Cardiac muscle cell (in vitro differentiated cells and primary cell): ENCODE data around the gene CRTAP. TPM values are rescaled to one million over a fixed set of nuclear protein-coding genes. Genes with fewer than 3 reads are reported as not detected.
"Not testable (repeated sequence)": the region's sequence is repeated elsewhere in the genome, so short reads cannot be mapped to it uniquely, and the experiment has no call there.

ENCODE experiments used
- DNase-seq, 2 donors: peaks; one replicate each; pipeline versions ENCODE4 v3.0.0 to v3.0.0-alpha.2; 2010 to 2017; ENCODE audit warnings: low read depth in 1 of 2, low spot score in 1 of 2
- H3K27ac ChIP-seq: fragments of 200-600 bp; sonication (generic); 2 replicates; pipeline ENCODE4 v1.5.1; 2016
- H3K27me3 ChIP-seq: fragments of 200-600 bp; sonication (generic); 2 replicates; pipeline ENCODE4 v1.6.0; 2016; ENCODE audit warnings: control low read depth
- H3K36me3 ChIP-seq: fragments of 200-600 bp; sonication (generic); 2 replicates; pipeline ENCODE4 v1.5.1; 2016; ENCODE audit warnings: control low read depth
- H3K4me1 ChIP-seq: fragments of 200-600 bp; sonication (generic); 2 replicates; pipeline ENCODE4 v1.8.1; 2017; ENCODE audit warnings: low read depth, mild to moderate bottlenecking, mixed run types
- H3K4me3 ChIP-seq: fragments of 200-600 bp; sonication (generic); 2 replicates; pipeline ENCODE4 v1.5.1; 2016; ENCODE audit warnings: mild to moderate bottlenecking
- H3K9me3 ChIP-seq: fragments of 200-600 bp; sonication (generic); 2 replicates; pipeline ENCODE4 v1.5.1; 2017; ENCODE audit warnings: low read depth, mild to moderate bottlenecking, control low read depth
- CTCF ChIP-seq: IDR thresholded peaks from 2 replicates; pipeline ENCODE4 v1.5.1; 2012; ENCODE audit warnings: low read depth, mild to moderate bottlenecking, low read length
- polyA plus RNA-seq: library from polyadenylated mRNA; unstranded; fragments of >200 nt; fragmentation: Nextera tagmentation; extraction: Ambion mirVana; gene quantifications from 2 replicates; pipeline ENCODE4 v1.2.1, GENCODE V29; 2016
- total RNA-seq: library from RNA; depleted of rRNA; stranded (reverse); fragments of >200 nt; gene quantifications from 2 replicates; pipeline ENCODE4 v1.2.3, GENCODE V29; 2016

CRTAP gene
- total and polyA plus RNA-seq, 2 experiments from 2014 or later, result 83.6 to 127 TPM

- Histone ChIP-seq H3K4me3 (no peak overlapping the region), H3K4me1 (no peaks in the 10 kb centered on the region), H3K27ac (no peak overlapping the region), H3K36me3 (no peaks in the 10 kb centered on the region), H3K9me3 (no peaks in the 10 kb centered on the region), H3K27me3 (no peaks in the 10 kb centered on the region)
- TF ChIP-seq CTCF, result no peak
- no peak for DNase-seq
Measured at GRCh38 chr3:33100229-33100628, 13.6 kb upstream of the CRTAP start.

- Histone ChIP-seq H3K4me3 (no peak overlapping the region), H3K27me3 (no peaks in the 10 kb centered on the region), H3K4me1 (no peaks in the 10 kb centered on the region), H3K36me3 (no peaks in the 10 kb centered on the region), H3K27ac (no peak overlapping the region), H3K9me3 (no peaks in the 10 kb centered on the region)
- no peak for TF ChIP-seq CTCF
- DNase-seq, result no peak
Measured at GRCh38 chr3:33103034-33103433, 10.8 kb upstream of the CRTAP start.

- no peaks in the 10 kb centered on the region for H3K36me3 ChIP-seq
- H3K27ac ChIP-seq, result no peak overlapping the region
- TF ChIP-seq CTCF, result no peak
- H3K9me3 ChIP-seq, result no peaks in the 10 kb centered on the region
- no peaks in the 10 kb centered on the region for H3K4me1 ChIP-seq
- H3K27me3 ChIP-seq, result no peaks in the 10 kb centered on the region
- DNase-seq, result no peak
- H3K4me3 ChIP-seq, result no peak overlapping the region
Measured at GRCh38 chr3:33103480-33103879, 10.3 kb upstream of the CRTAP start.

GRCh38 chr3:33104803-33105202 lies 9.0 kb upstream of the CRTAP start:
- no peak for DNase-seq
- Histone ChIP-seq H3K27ac (no peak overlapping the region), H3K4me1 (no peaks in the 10 kb centered on the region), H3K27me3 (no peaks in the 10 kb centered on the region), H3K9me3 (no peaks in the 10 kb centered on the region), H3K4me3 (no peak overlapping the region), H3K36me3 (no peaks in the 10 kb centered on the region)
- TF ChIP-seq CTCF, result no peak

GRCh38 chr3:33105341-33105948 lies 8.4 kb upstream of the CRTAP start:
- no peak for DNase-seq
- Histone ChIP-seq H3K4me3 (no peak overlapping the region), H3K27me3 (no peaks in the 10 kb centered on the region), H3K27ac (no peak overlapping the region), H3K36me3 (no peaks in the 10 kb centered on the region), H3K4me1 (no peaks in the 10 kb centered on the region), H3K9me3 (no peaks in the 10 kb centered on the region)
- no peak for TF ChIP-seq CTCF

- H3K4me3 ChIP-seq, H3K27me3 ChIP-seq, DNase-seq, H3K27ac ChIP-seq, H3K4me1 ChIP-seq, H3K36me3 ChIP-seq, H3K9me3 ChIP-seq: not testable (repeated sequence)
Measured at GRCh38 chr3:33106854-33107253, 7.0 kb upstream of the CRTAP start.
